GM12878 (cell line): Measurements from ENCODE around the gene FAM222A. TPM values are rescaled to one million over a fixed set of nuclear protein-coding genes. Genes with fewer than 3 reads are reported as not detected.

ENCODE experiments used
- ATAC-seq: fragments of 200-7000 bp; cut with Tn5 transposase; 3 replicates; pipeline ENCODE4 v1.9.1; 2020; ENCODE audit warnings: mild to moderate bottlenecking, moderate library complexity
- BruUV-seq: library from RNA; stranded (reverse); fragments of 400-500 nt; replicated peaks from 2 replicates; lab custom pipeline; 2021; lab: Mats Ljungman, UMichigan
- CTCF ChIA-PET: fragments of 300-600 bp; sonication (Branson Sonifier 250); formaldehyde crosslinking; extraction: SDS; loops from one replicate; lab custom pipeline; 2021; ENCODE audit warnings: inconsistent platforms; lab: Yijun Ruan, JAX
- POLR2A ChIA-PET: fragments of 350-600 bp; formaldehyde crosslinking; extraction: SDS; loops from one replicate; lab custom pipeline; 2021; ENCODE audit warnings: inconsistent platforms; lab: Charles Lee
- RAD21 ChIA-PET: fragments of 300-600 bp; sonication (Branson Sonifier 250); formaldehyde crosslinking; loops from one replicate; lab custom pipeline; 2023; ENCODE audit warnings: antibody characterized with exemption; ENCODE audit not compliant: unreplicated experiment; lab: Charles Lee
- SMC1A ChIA-PET: fragments of 300-600 bp; sonication (Branson Sonifier 250); formaldehyde crosslinking; loops from one replicate; lab custom pipeline; 2023; ENCODE audit not compliant: unreplicated experiment, uncharacterized antibody; lab: Charles Lee
- DNase-seq: peaks from one replicate; pipeline ENCODE4 v3.0.0-alpha.2; 2011; ENCODE audit warnings: low read depth, low spot score
- FAIRE-seq: peaks from 3 replicates; lab custom pipeline; 2011; peaks lifted over from hg19 to GRCh38; lab: Jason Lieb, UNC
- H2AFZ ChIP-seq: 2 replicates; pipeline ENCODE4 v1.6.0; 2011; ENCODE audit warnings: low read depth, low read length, control low read depth; ENCODE audit not compliant: control insufficient read depth
- H3K27ac ChIP-seq: 2 replicates; pipeline ENCODE4 v1.5.1; 2011; ENCODE audit warnings: control low read depth; ENCODE audit not compliant: control insufficient read depth, insufficient read depth
- H3K27me3 ChIP-seq, 2 experiments: replicated peaks in 1 of 2; 2 replicates each; pipeline versions ENCODE4 v1.6.0 to v1.6.1; 2011; ENCODE audit warnings: low read length in 1 of 2; ENCODE audit not compliant: control insufficient read depth in 2 of 2, insufficient read depth in 2 of 2
- H3K36me3 ChIP-seq, 2 experiments: 2 replicates each; pipeline ENCODE4 v1.5.1; 2011; ENCODE audit warnings: low read length in 1 of 2; ENCODE audit not compliant: control insufficient read depth in 2 of 2, insufficient read depth in 2 of 2
- H3K4me1 ChIP-seq: 2 replicates; pipeline ENCODE4 v1.6.1; 2011; ENCODE audit warnings: mild to moderate bottlenecking, low read length, moderate library complexity, mixed read lengths; ENCODE audit not compliant: control insufficient read depth, insufficient read depth
- H3K4me2 ChIP-seq: 2 replicates; pipeline ENCODE4 v1.6.0; 2011; ENCODE audit warnings: control low read depth; ENCODE audit not compliant: control insufficient read depth, insufficient read depth
- H3K4me3 ChIP-seq: fragments of 200-600 bp; sonication (generic); 2 replicates; pipeline ENCODE4 v1.5.1; 2016
- H3K79me2 ChIP-seq: 2 replicates; pipeline ENCODE4 v1.6.0; 2011; ENCODE audit warnings: low read length; ENCODE audit not compliant: control insufficient read depth, insufficient read depth
- H3K9ac ChIP-seq: 2 replicates; pipeline ENCODE4 v1.8.0; 2011; ENCODE audit warnings: low read length, control low read depth, mixed read lengths; ENCODE audit not compliant: control insufficient read depth, insufficient read depth
- H3K9me3 ChIP-seq: replicated peaks from 3 replicates; pipeline ENCODE4 v1.5.1; 2011; ENCODE audit warnings: mild to moderate bottlenecking, low read length; ENCODE audit not compliant: control insufficient read depth, insufficient read depth
- H4K20me1 ChIP-seq: 2 replicates; pipeline ENCODE4 v1.6.0; 2011; ENCODE audit not compliant: control insufficient read depth, insufficient read depth
- BCLAF1 ChIP-seq: fragments of 450-650 bp; IDR thresholded peaks from 2 replicates; pipeline ENCODE4 v1.6.1; 2017; ENCODE audit warnings: antibody characterized with exemption, mild to moderate bottlenecking, moderate library complexity
- CEBPZ ChIP-seq: fragments of 150-350 bp; IDR thresholded peaks from 2 replicates; pipeline ENCODE4 v1.6.1; 2016; ENCODE audit warnings: low read depth, low read length
- CHD2 ChIP-seq: IDR thresholded peaks from 2 replicates; pipeline ENCODE4 v1.6.1; 2011; ENCODE audit warnings: low read depth, low read length, improper control_type of control experiment, borderline replicate concordance
- FOXK2 ChIP-seq: fragments of 450-650 bp; IDR thresholded peaks from 2 replicates; pipeline ENCODE4 v1.6.1; 2017; ENCODE audit warnings: mild to moderate bottlenecking, moderate library complexity
- GABPA ChIP-seq: IDR thresholded peaks from 2 replicates; pipeline ENCODE4 v1.6.1; 2014; ENCODE audit warnings: antibody characterized with exemption, low read depth, mild to moderate bottlenecking, inconsistent platforms
- MYB ChIP-seq: fragments of 150-350 bp; IDR thresholded peaks from 2 replicates; pipeline ENCODE4 v1.6.1; 2014; ENCODE audit warnings: mild to moderate bottlenecking, low read depth, low read length, borderline replicate concordance
- NFYA ChIP-seq: IDR thresholded peaks from 2 replicates; pipeline ENCODE4 v1.6.1; 2011; ENCODE audit warnings: low read depth, mild to moderate bottlenecking, low read length, improper control_type of control experiment, borderline replicate concordance
- PBX3 ChIP-seq: IDR thresholded peaks from 2 replicates; pipeline ENCODE4 v1.6.1; 2011; ENCODE audit warnings: mild to moderate bottlenecking, low read depth, low read length, moderate library complexity; ENCODE audit not compliant: insufficient replicate concordance
- REST ChIP-seq: IDR thresholded peaks from 2 replicates; pipeline ENCODE4 v1.6.1; 2012; ENCODE audit warnings: mild to moderate bottlenecking, low read depth, low read length
- SMAD1 ChIP-seq: fragments of 450-650 bp; IDR thresholded peaks from 2 replicates; pipeline ENCODE4 v1.6.1; 2018; ENCODE audit warnings: mild to moderate bottlenecking, low read depth; ENCODE audit not compliant: partially characterized antibody
- SPI1 ChIP-seq: IDR thresholded peaks from 2 replicates; pipeline ENCODE4 v1.6.1; 2011; ENCODE audit warnings: low read depth, mild to moderate bottlenecking, low read length, moderate library complexity, borderline replicate concordance; ENCODE audit not compliant: insufficient read depth
- WGBS: methylation state at CpG from one replicate; pipeline ENCODE4 v1.1.6; 2016; ENCODE audit warnings: low lambda C conversion rate; ENCODE audit not compliant: insufficient replicate concordance, insufficient coverage; ENCODE audit errors: missing lambda C conversion rate; 5-methylcytosine and 5-hydroxymethylcytosine counted together
- in situ Hi-C: fragments of 300-500 bp; cut with MboI; formaldehyde crosslinking; loops from 9 replicates; pipeline ENCODE4 v1.14.3; 2018; ENCODE audit warnings: mixed read lengths
- intact Hi-C: fragments of 100-400 bp; cut with micrococcal nuclease; formaldehyde crosslinking; loops from one replicate; pipeline ENCODE4 v1.14.2; 2022; ENCODE audit not compliant: unreplicated experiment
- polyA plus RNA-seq, 11 experiments: library from polyadenylated mRNA; depleted of rRNA in 4 of 11; unstranded in 6 of 11; stranded (reverse) in 5 of 11; fragments of >200 nt; fragmentation: Nextera tagmentation in 4 of 11; fragmentation: Illumina TruSeq in 1 of 11; extraction: Ambion mirVana in 4 of 11; extraction: Trizol in 1 of 11; gene quantifications; 1 replicate in 1 of 11; 2 replicates in 10 of 11; pipeline versions ENCODE4 v1.2.1 to v1.2.3, GENCODE V29; 2011 to 2016; ENCODE audit warnings: inconsistent platforms in 2 of 11, missing spikeins in 2 of 11, low read depth in 1 of 11
- total RNA-seq, 4 experiments: library from RNA; depleted of rRNA in 3 of 4; stranded (reverse); fragments of >200 nt in 3 of 4; fragmentation: Illumina TruSeq in 1 of 4; extraction: Trizol in 1 of 4; gene quantifications; 2 replicates each; pipeline versions ENCODE4 v1.2.1 to v1.2.3, GENCODE V29; 2013 to 2021

Gene FAM222A
- total and polyA plus RNA-seq, 10 of the 15 experiments (the other 5 are each of a cell fraction or from before 2014, with no cell fraction given): 0.04 to 0.49 (median 0.14) TPM; not detected in 3

- no peak for TF ChIP-seq CEBPZ
- no peak for TF ChIP-seq CHD2
- TF ChIP-seq GABPA: no peak
- no peak for TF ChIP-seq FOXK2
Measured at GRCh38 chr12:109802828-109803227, 89.2 kb downstream of the FAM222A start (continued).

- H3K79me2 ChIP-seq: no peaks in the 10 kb centered on the region
- no peak overlapping the region for H3K4me2 ChIP-seq
- no peak for TF ChIP-seq SMAD1
- no peak for TF ChIP-seq NFYA
- no peak for TF ChIP-seq BCLAF1
- TF ChIP-seq MYB: no peak
- TF ChIP-seq REST: no peak
- TF ChIP-seq SPI1: no peak
- TF ChIP-seq PBX3: no peak
Measured at GRCh38 chr12:109803678-109804077, 90.1 kb downstream of the FAM222A start.

More at GRCh38 chr12:109803678-109804077, 90.1 kb downstream of the FAM222A start:
- POLR2A ChIA-PET: no interaction called here
- no peaks in the 10 kb centered on the region for H3K9me3 ChIP-seq
- H3K9ac ChIP-seq: no peak overlapping the region
- H4K20me1 ChIP-seq: no peaks in the 10 kb centered on the region
- no peaks in the 10 kb centered on the region for H3K36me3 ChIP-seq
- WGBS: 11% methylated on average over 3 of the region's 3 CpGs
- BruUV-seq: no TSS peak
- intact Hi-C loops: no loop called here
- no peaks in the 10 kb centered on the region for H3K4me1 ChIP-seq
- FAIRE-seq: no peak
- no peak overlapping the region for H2AFZ ChIP-seq
- RAD21 ChIA-PET: interaction anchor here (0.8 to 2.8 kb wide), 2 partner anchors 42 kb away, joined by 3 to 12 read pairs; no protein-coding TSS in a partner anchor
- CTCF ChIA-PET: interaction anchor here (1.0 to 6.1 kb wide), 5 partner anchors 22 to 74 kb away, joined by 3 to 139 read pairs (median 4); no protein-coding TSS in a partner anchor
- H3K4me3 ChIP-seq: no peak overlapping the region
- ATAC-seq: no peak
- SMC1A ChIA-PET: interaction anchor here (4.6 kb wide), 1 partner anchor 40 kb away, joined by 40 read pairs; no protein-coding TSS in a partner anchor
- H3K27ac ChIP-seq: no peak overlapping the region
- in situ Hi-C loops: loop anchor here (5.0 kb wide), 1 partner anchor 74 kb away; no protein-coding TSS in a partner anchor
- DNase-seq: no peak
- H3K27me3 ChIP-seq: no peaks in the 10 kb centered on the region
